Endothelial cell of umbilical vein (primary cell): ENCODE data around the gene EYS. TPM values are rescaled to one million over a fixed set of nuclear protein-coding genes. Genes with fewer than 3 reads are reported as not detected.

ENCODE experiments used
- BruUV-seq: library from RNA; stranded (reverse); fragments of 400-500 nt; replicated peaks from 2 replicates; lab custom pipeline; 2021; lab: Mats Ljungman, UMichigan
- CTCF ChIA-PET: fragments of 300-600, 350-600 bp; sonication (Branson Sonifier 250); formaldehyde crosslinking; loops from one replicate; lab custom pipeline; 2021; ENCODE audit warnings: antibody characterized with exemption, inconsistent platforms; lab: Charles Lee
- POLR2A ChIA-PET: fragments of 300-600, 350-600 bp; sonication (Branson Sonifier 250); formaldehyde crosslinking; loops from one replicate; lab custom pipeline; 2021; ENCODE audit warnings: antibody characterized with exemption, inconsistent platforms; lab: Charles Lee
- DNase-seq: peaks from one replicate; pipeline ENCODE4 v3.0.0-alpha.2; 2011; ENCODE audit warnings: low read depth, low spot score
- FAIRE-seq: peaks from 2 replicates; lab custom pipeline; 2011; peaks lifted over from hg19 to GRCh38; lab: Jason Lieb, UNC
- H2AFZ ChIP-seq: 2 replicates; pipeline ENCODE4 v1.6.0; 2012; ENCODE audit warnings: low read depth, low read length, control low read depth, inconsistent platforms
- H3K27ac ChIP-seq: 2 replicates; pipeline ENCODE4 v1.5.1; 2011; ENCODE audit warnings: low read depth, mild to moderate bottlenecking, control low read depth, low read length, moderate library complexity; ENCODE audit not compliant: insufficient read depth
- H3K27me3 ChIP-seq, 2 experiments: 2 replicates each; pipeline versions ENCODE4 v1.6.0 to v1.6.1; 2011; ENCODE audit warnings: low read length in 2 of 2, mixed read lengths in 1 of 2; ENCODE audit not compliant: control insufficient read depth in 2 of 2, insufficient read depth in 2 of 2
- H3K36me3 ChIP-seq, 2 experiments: 2 replicates in 1 of 2; 3 replicates in 1 of 2; pipeline ENCODE4 v1.5.1; 2011; ENCODE audit warnings: low read length in 2 of 2, mild to moderate bottlenecking in 1 of 2, moderate library complexity in 1 of 2; ENCODE audit not compliant: control insufficient read depth in 2 of 2, insufficient read depth in 2 of 2; ENCODE audit errors: extremely low read depth in 1 of 2
- H3K4me1 ChIP-seq: 3 replicates; pipeline ENCODE4 v1.5.1; 2011; ENCODE audit warnings: mild to moderate bottlenecking, low read length; ENCODE audit not compliant: control insufficient read depth, insufficient read depth; ENCODE audit errors: extremely low read depth
- H3K4me2 ChIP-seq: 2 replicates; pipeline ENCODE4 v1.6.1; 2011; ENCODE audit warnings: low read length, control low read depth, mixed read lengths; ENCODE audit not compliant: insufficient read depth
- H3K4me3 ChIP-seq, 3 experiments: fragments of 200-600 bp in 1 of 3; sonication (generic), shearing (Covaris generic) in 1 of 3; replicated peaks in 1 of 3; 2 replicates each; pipeline ENCODE4 v1.5.1; 2011 to 2016; ENCODE audit warnings: control low read depth in 3 of 3, low read length in 3 of 3, mild to moderate bottlenecking in 2 of 3, inconsistent platforms in 1 of 3, low read depth in 1 of 3, moderate library complexity in 1 of 3; ENCODE audit not compliant: insufficient read depth in 1 of 3
- H3K79me2 ChIP-seq: 2 replicates; pipeline ENCODE4 v1.6.0; 2012; ENCODE audit warnings: low read length, inconsistent platforms; ENCODE audit not compliant: control insufficient read depth, insufficient read depth
- H3K9ac ChIP-seq: replicated peaks from 2 replicates; pipeline ENCODE3; 2011; ENCODE audit warnings: low read length, control low read depth; ENCODE audit not compliant: insufficient read depth; ENCODE audit errors: extremely low read depth
- H3K9me1 ChIP-seq: replicated peaks from 3 replicates; pipeline ENCODE4 v1.6.0; 2011; ENCODE audit warnings: mild to moderate bottlenecking, low read length; ENCODE audit not compliant: control insufficient read depth, insufficient read depth; ENCODE audit errors: extremely low read depth
- H3K9me3 ChIP-seq: replicated peaks from 2 replicates; pipeline ENCODE4 v1.5.1; 2012; ENCODE audit warnings: low read length, inconsistent platforms; ENCODE audit not compliant: control insufficient read depth, insufficient read depth
- H4K20me1 ChIP-seq: replicated peaks from 2 replicates; pipeline ENCODE3; 2011; ENCODE audit warnings: mild to moderate bottlenecking, low read length; ENCODE audit not compliant: control insufficient read depth, insufficient read depth; ENCODE audit errors: extremely low read depth
- CTCF ChIP-seq, 2 donors: IDR thresholded peaks; 1 replicate in 1 of 2; 2 replicates in 1 of 2; pipeline ENCODE4 v1.5.1; 2011; ENCODE audit warnings: low read length in 2 of 2, mild to moderate bottlenecking in 2 of 2, moderate library complexity in 2 of 2, control low read depth in 1 of 2, inconsistent platforms in 1 of 2, low read depth in 1 of 2; ENCODE audit not compliant: insufficient read depth in 1 of 2; ENCODE audit errors: extremely low read depth in 1 of 2
- EZH2 ChIP-seq: IDR thresholded peaks from 2 replicates; pipeline ENCODE4 v1.6.1; 2012; ENCODE audit warnings: borderline replicate concordance, low read depth, mild to moderate bottlenecking, moderate library complexity, low read length, inconsistent platforms; ENCODE audit not compliant: severe bottlenecking
- FOS ChIP-seq: IDR thresholded peaks from 2 replicates; pipeline ENCODE4 v1.6.1; 2011; ENCODE audit warnings: mild to moderate bottlenecking, low read length, moderate library complexity, borderline replicate concordance; ENCODE audit not compliant: insufficient read depth
- GATA2 ChIP-seq: IDR thresholded peaks from 2 replicates; pipeline ENCODE4 v1.7.0; 2011; ENCODE audit warnings: low read depth, mild to moderate bottlenecking, moderate library complexity, mixed read lengths, low read length; ENCODE audit not compliant: insufficient read length, insufficient read depth
- JUN ChIP-seq: IDR thresholded peaks from 2 replicates; pipeline ENCODE4 v1.6.1; 2011; ENCODE audit warnings: borderline replicate concordance, low read depth; ENCODE audit not compliant: insufficient read length, insufficient read depth
- MAX ChIP-seq: IDR thresholded peaks from 2 replicates; pipeline ENCODE4 v1.6.1; 2011; ENCODE audit not compliant: insufficient read depth, insufficient read length
- MYC ChIP-seq: IDR thresholded peaks from one replicate; pipeline ENCODE4 v1.6.1; 2011; ENCODE audit warnings: mild to moderate bottlenecking, low read depth, low read length
- POLR2A ChIP-seq: IDR thresholded peaks from 2 replicates; pipeline ENCODE4 v1.6.1; 2012; ENCODE audit warnings: low read depth, mild to moderate bottlenecking, control low read depth, low read length
- POLR2AphosphoS5 ChIP-seq: IDR thresholded peaks from 2 replicates; pipeline ENCODE4 v1.6.1; 2012; ENCODE audit warnings: low read depth, mild to moderate bottlenecking, control low read depth, low read length, moderate library complexity; ENCODE audit not compliant: insufficient read depth
- dilution Hi-C: fragments of 300-500 bp; cut with MboI; formaldehyde crosslinking; loops from one replicate; pipeline ENCODE4 v1.15.0; 2019; ENCODE audit warnings: low sequenced_read_pairs; ENCODE audit not compliant: extremely low pct_ligation_motif_present
- intact Hi-C: fragments of 100-400 bp; cut with micrococcal nuclease; formaldehyde crosslinking; loops from one replicate; pipeline ENCODE4 v1.10.0; 2022
- polyA plus RNA-seq, 4 experiments: library from polyadenylated mRNA; depleted of rRNA in 3 of 4; stranded (reverse) in 3 of 4; unstranded in 1 of 4; fragments of >200 nt; gene quantifications; 2 replicates each; pipeline versions ENCODE4 v1.2.1 to v1.2.3, GENCODE V29; 2011 to 2012; ENCODE audit warnings: missing spikeins in 1 of 4
- total RNA-seq: library from RNA; stranded (reverse); gene quantifications from 2 replicates; pipeline ENCODE4 v1.2.3, GENCODE V29; 2021

Gene EYS
- total and polyA plus RNA-seq, 2 donors (not counting 3 experiments of a cell fraction or from before 2014, with no cell fraction given): 0.01 to 0.27 TPM

GRCh38 chr6:63799813-63800212 is 1907.2 kb downstream of the EYS start:
- no peaks in the 10 kb centered on the region for H3K9me3 ChIP-seq
- H2AFZ ChIP-seq: no peak overlapping the region
- no peak for DNase-seq
- H4K20me1 ChIP-seq: no peaks in the 10 kb centered on the region
- dilution Hi-C loops: no loop called here
- no peak overlapping the region for H3K4me2 ChIP-seq
- peaks cover 15% of the 10 kb centered on the region for H3K4me1 ChIP-seq
- FAIRE-seq: no peak
- H3K9ac ChIP-seq: no peak overlapping the region
- H3K79me2 ChIP-seq: no peaks in the 10 kb centered on the region
- no peaks in the 10 kb centered on the region for H3K27me3 ChIP-seq
- no peak overlapping the region for H3K27ac ChIP-seq
- no peak for TF ChIP-seq FOS
- TF ChIP-seq MYC: no peak
- no peak for TF ChIP-seq CTCF (IDR thresholded peaks at IDR 0.05; ENCODE audit: extremely low read depth in 1 of 2, insufficient read depth in 1 of 2, low read depth in 1 of 2, low read length in 2 of 2)
- no peak for TF ChIP-seq GATA2
- no peak for TF ChIP-seq EZH2
- TF ChIP-seq POLR2AphosphoS5: no peak
- TF ChIP-seq MAX: no peak
- no peak for TF ChIP-seq JUN
- TF ChIP-seq POLR2A: no peak
- no TSS peak for BruUV-seq
- intact Hi-C loops: no loop called here
- no peaks in the 10 kb centered on the region for H3K36me3 ChIP-seq
- no peaks in the 10 kb centered on the region for H3K9me1 ChIP-seq
- ChIA-PET POLR2A (no interaction called here), CTCF (no interaction called here)
- no peak overlapping the region for H3K4me3 ChIP-seq
